T-helper 1 cell treated with Interleukin-12 subunit alpha and Interleukin-12 subunit beta and Interleukin-4 antibody, amounts not matched to agents 30 ng/mL and 1 ng/mL, for 36 hours (primary cell): ENCODE measurements around the gene MAD2L1BP. TPM values are rescaled to one million over a fixed set of nuclear protein-coding genes. Genes with fewer than 3 reads are reported as not detected.

Source experiments
- intact Hi-C: fragments of 100-400 bp; cut with micrococcal nuclease; formaldehyde crosslinking; loops from one replicate; pipeline ENCODE4 v1.15.1; 2024
- total RNA-seq: library from RNA; stranded (reverse); gene quantifications from 2 replicates; pipeline ENCODE4 v1.2.3, GENCODE V29; 2022

MAD2L1BP gene
- total RNA-seq, 1 donor from 2014 or later, result 46.8 TPM

- intact Hi-C loops, result no loop called here
Measured at GRCh38 chr6:43680308-43681200, 44.9 kb downstream of the MAD2L1BP start.

- intact Hi-C loops, result no loop called here
Measured at GRCh38 chr6:43681303-43681702, 45.7 kb downstream of the MAD2L1BP start.

GRCh38 chr6:43682724-43683429 lies 47.2 kb downstream of the MAD2L1BP start:
- intact Hi-C loops, result no loop called here

GRCh38 chr6:43683708-43684455 lies 48.2 kb downstream of the MAD2L1BP start:
- intact Hi-C loops, result no loop called here

- intact Hi-C loops, result loop anchor here (1.0 kb wide), 5 partner anchors 20 to 700 kb away; partner anchors contain the start of genes CDC5L and VEGFA
Measured at GRCh38 chr6:43687079-43687436, 51.4 kb downstream of the MAD2L1BP start.

GRCh38 chr6:43687437-43688347 lies 52.1 kb downstream of the MAD2L1BP start, which contains the start of gene MRPS18A:
Gene MRPS18A (minus strand): TSS chr6:43687791. CDS start chr6:43687779, 12 bp downstream.
- intact Hi-C loops, result loop anchor here (1.0 kb wide), 5 partner anchors 20 to 700 kb away; partner anchors contain the start of genes CDC5L and VEGFA

- intact Hi-C loops, result no loop called here
Measured at GRCh38 chr6:43689421-43689820, 53.8 kb downstream of the MAD2L1BP start.

Other genes starting within 250 kb of the MAD2L1BP start
- 52.3 and 54.5 TPM in 2 replicates for gene ABCC10, start 208.3 kb upstream of the MAD2L1BP start, total RNA-seq
- 0.39 TPM in 2 replicates for gene DLK2, start 180.3 kb upstream of the MAD2L1BP start, total RNA-seq
- gene TJAP1, start 158.3 kb upstream of the MAD2L1BP start, total RNA-seq, result 38.5 and 43.4 TPM in 2 replicates
- gene LRRC73, start 125.5 kb upstream of the MAD2L1BP start, total RNA-seq, result 0.10 and 0.27 TPM in 2 replicates
- gene YIPF3, start 118.9 kb upstream of the MAD2L1BP start, total RNA-seq, result 73.2 and 77.3 TPM in 2 replicates
- 40.1 and 45.5 TPM in 2 replicates for gene POLR1C, start 118.8 kb upstream of the MAD2L1BP start, total RNA-seq
- gene XPO5, start 59.8 kb upstream of the MAD2L1BP start, total RNA-seq, result 88.1 and 94.6 TPM in 2 replicates
- gene POLH, start 59.7 kb upstream of the MAD2L1BP start, total RNA-seq, result 62.5 and 68.5 TPM in 2 replicates
- 99.1 and 104 TPM in 2 replicates for gene GTPBP2, start 6.6 kb upstream of the MAD2L1BP start, total RNA-seq
- gene RSPH9, start 9.2 kb downstream of the MAD2L1BP start, total RNA-seq, result not detected in 2 replicates
- gene MRPS18A, start 52.0 kb downstream of the MAD2L1BP start, total RNA-seq, result 41.6 and 45.0 TPM in 2 replicates
- 21.1 and 23.1 TPM in 2 replicates for gene VEGFA, start 134.4 kb downstream of the MAD2L1BP start, total RNA-seq